Measurements from ENCODE around the gene LGALSL.

- no peak for TF ChIP-seq CTCF (IDR thresholded peaks at IDR 0.05)
- TF ChIP-seq POLR2A (IDR thresholded peaks at IDR 0.05), result no peak
These were observed 32.8 kb upstream of the LGALSL start for GRCh38 chr2:64421201-64421600.
